ENCODE data around the gene GAB3.

GAB3 gene

GRCh38 chrX:154750301-154751202 lies at the start of gene GAB3:
TSS of gene GAB3 (minus strand) at chrX:154751077. CDS start at chrX:154751025, 52 bp downstream.
- DNase-seq, result peak; percentile 5

GRCh38 chrX:154799556-154800348 lies 48.9 kb upstream of the GAB3 start:
- no peak for DNase-seq

- no peak for DNase-seq
Observed at GRCh38 chrX:154797006-154797405, 46.1 kb upstream of the GAB3 start.

GRCh38 chrX:154795016-154795415 lies 44.1 kb upstream of the GAB3 start:
- no peak for DNase-seq

- no peak for DNase-seq
Observed at GRCh38 chrX:154793084-154793795, 42.4 kb upstream of the GAB3 start.

- no peak for DNase-seq
Observed at GRCh38 chrX:154791939-154792338, 41.1 kb upstream of the GAB3 start.

GRCh38 chrX:154791467-154791866 lies 40.6 kb upstream of the GAB3 start:
- DNase-seq, result no peak

- no peak for DNase-seq
Observed at GRCh38 chrX:154785716-154786115, 34.8 kb upstream of the GAB3 start.

GRCh38 chrX:154784149-154784995 lies 33.5 kb upstream of the GAB3 start:
- no peak for DNase-seq

GRCh38 chrX:154780968-154781367 lies 30.1 kb upstream of the GAB3 start:
- DNase-seq, result no peak

GRCh38 chrX:154779261-154779660 lies 28.4 kb upstream of the GAB3 start:
- no peak for DNase-seq

- DNase-seq, result no peak
Observed at GRCh38 chrX:154776753-154777152, 25.9 kb upstream of the GAB3 start.

- no peak for DNase-seq
Observed at GRCh38 chrX:154775419-154776349, 24.8 kb upstream of the GAB3 start.

- DNase-seq, result no peak
Observed at GRCh38 chrX:154774622-154775021, 23.7 kb upstream of the GAB3 start.

- peak; percentile 84 for DNase-seq
Observed at GRCh38 chrX:154762537-154763296, 11.8 kb upstream of the GAB3 start, which contains the start of gene DKC1. TSS of gene DKC1 (plus strand) at chrX:154762864. CDS start at chrX:154762966, 102 bp downstream.

GRCh38 chrX:154761977-154762536 lies 11.2 kb upstream of the GAB3 start:
- peak; percentile 62 for DNase-seq

GRCh38 chrX:154758696-154759095 lies 7.8 kb upstream of the GAB3 start:
- DNase-seq, result no peak

GRCh38 chrX:154751669-154752271 lies 893 bp upstream of the GAB3 start:
- DNase-seq, result no peak

GRCh38 chrX:154751203-154751668 lies 359 bp upstream of the GAB3 start:
- peak; percentile 13 for DNase-seq

All from KG1 (cell line).